ENCODE results near the gene IFI27. TPM values are rescaled to one million over a fixed set of nuclear protein-coding genes. Genes with fewer than 3 reads are reported as not detected.

Gene IFI27
- total and polyA plus RNA-seq, 2 of the 8 experiments (the other 6 are each of a cell fraction or from before 2014, with no cell fraction given): 0.76 to 2.2 TPM

- TF ChIP-seq E2F6 (IDR thresholded peaks at IDR 0.05) (no peak), RNF2 (IDR thresholded peaks at IDR 0.05; ENCODE audit: borderline replicate concordance, low read depth, low read length, missing control alignments, poor library complexity, severe bottlenecking) (no peak), TBP (IDR thresholded peaks at IDR 0.05; ENCODE audit: low read depth, low read length) (no peak), TCF12 (IDR thresholded peaks at IDR 0.05; ENCODE audit: low read depth, low read length) (no peak), EP300 (IDR thresholded peaks at IDR 0.05; ENCODE audit: borderline replicate concordance in 1 of 2, low read depth in 2 of 2, low read length in 2 of 2) (no peak), CEBPB (IDR thresholded peaks at IDR 0.05; ENCODE audit: low read depth, low read length) (no peak), KDM1A (IDR thresholded peaks at IDR 0.05; ENCODE audit: borderline replicate concordance, low read length) (no peak), SP4 (IDR thresholded peaks at IDR 0.05; ENCODE audit: low read length) (no peak)
These were observed at the start of gene IFI27 (continued) for GRCh38 chr14:94110552-94111181.
